ENCODE results near the gene DHX8. TPM values are rescaled to one million over a fixed set of nuclear protein-coding genes. Genes with fewer than 3 reads are reported as not detected.

DHX8 gene
- total and polyA plus RNA-seq, 4 donors = 10.9 to 21.3 (median 19.4) TPM

DNA sequence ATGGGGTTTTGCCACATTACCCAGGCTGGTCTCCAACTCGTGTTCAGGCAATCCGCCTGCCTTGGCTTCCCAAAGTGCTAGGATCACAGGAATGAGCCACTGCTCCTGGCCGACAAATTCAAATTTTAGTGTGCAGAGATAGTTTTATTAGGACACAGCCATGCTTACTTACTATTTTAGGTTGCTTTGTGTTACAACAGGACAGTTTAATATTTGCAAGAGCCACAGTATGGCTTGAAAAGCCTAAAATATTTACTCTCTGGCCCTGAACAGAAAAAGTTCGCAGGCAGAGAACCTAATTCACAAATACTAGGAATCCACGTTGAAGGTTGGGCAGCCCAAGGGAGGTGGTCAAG, 75.0 kb downstream of the DHX8 start:
- H3K27ac ChIP-seq (ENCODE audit: low read depth in 1 of 2, low read length in 2 of 2) = no peak overlapping the region
- TF ChIP-seq, protein P1, sequence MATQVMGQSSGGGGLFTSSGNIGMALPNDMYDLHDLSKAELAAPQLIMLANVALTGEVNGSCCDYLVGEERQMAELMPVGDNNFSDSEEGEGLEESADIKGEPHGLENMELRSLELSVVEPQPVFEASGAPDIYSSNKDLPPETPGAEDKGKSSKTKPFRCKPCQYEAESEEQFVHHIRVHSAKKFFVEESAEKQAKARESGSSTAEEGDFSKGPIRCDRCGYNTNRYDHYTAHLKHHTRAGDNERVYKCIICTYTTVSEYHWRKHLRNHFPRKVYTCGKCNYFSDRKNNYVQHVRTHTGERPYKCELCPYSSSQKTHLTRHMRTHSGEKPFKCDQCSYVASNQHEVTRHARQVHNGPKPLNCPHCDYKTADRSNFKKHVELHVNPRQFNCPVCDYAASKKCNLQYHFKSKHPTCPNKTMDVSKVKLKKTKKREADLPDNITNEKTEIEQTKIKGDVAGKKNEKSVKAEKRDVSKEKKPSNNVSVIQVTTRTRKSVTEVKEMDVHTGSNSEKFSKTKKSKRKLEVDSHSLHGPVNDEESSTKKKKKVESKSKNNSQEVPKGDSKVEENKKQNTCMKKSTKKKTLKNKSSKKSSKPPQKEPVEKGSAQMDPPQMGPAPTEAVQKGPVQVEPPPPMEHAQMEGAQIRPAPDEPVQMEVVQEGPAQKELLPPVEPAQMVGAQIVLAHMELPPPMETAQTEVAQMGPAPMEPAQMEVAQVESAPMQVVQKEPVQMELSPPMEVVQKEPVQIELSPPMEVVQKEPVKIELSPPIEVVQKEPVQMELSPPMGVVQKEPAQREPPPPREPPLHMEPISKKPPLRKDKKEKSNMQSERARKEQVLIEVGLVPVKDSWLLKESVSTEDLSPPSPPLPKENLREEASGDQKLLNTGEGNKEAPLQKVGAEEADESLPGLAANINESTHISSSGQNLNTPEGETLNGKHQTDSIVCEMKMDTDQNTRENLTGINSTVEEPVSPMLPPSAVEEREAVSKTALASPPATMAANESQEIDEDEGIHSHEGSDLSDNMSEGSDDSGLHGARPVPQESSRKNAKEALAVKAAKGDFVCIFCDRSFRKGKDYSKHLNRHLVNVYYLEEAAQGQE (IDR thresholded peaks at IDR 0.05) = no peak
- TF ChIP-seq NR2F2 (IDR thresholded peaks at IDR 0.05) (no peak), EGR1 (IDR thresholded peaks at IDR 0.05; ENCODE audit: low read depth in 2 of 2) (no peak), TAF1 (conservative IDR thresholded peaks at IDR 0.05) (no peak), HNF4A (conservative IDR thresholded peaks at IDR 0.05) (no peak), RAD21 (IDR thresholded peaks at IDR 0.05) (no peak), FOXA2 (IDR thresholded peaks at IDR 0.05) (no peak), YY1 (IDR thresholded peaks at IDR 0.05) (no peak), RXRA (IDR thresholded peaks at IDR 0.05) (no peak), JUND (IDR thresholded peaks at IDR 0.05) (no peak), GABPA (IDR thresholded peaks at IDR 0.05 in 1 of 2, conservative IDR thresholded peaks at IDR 0.05 in 1 of 2) (no peak), SP1 (IDR thresholded peaks at IDR 0.05) (no peak), FOXA1 (IDR thresholded peaks at IDR 0.05) (no peak), HNF4G (IDR thresholded peaks at IDR 0.05) (no peak)
- TF ChIP-seq, protein P2, sequence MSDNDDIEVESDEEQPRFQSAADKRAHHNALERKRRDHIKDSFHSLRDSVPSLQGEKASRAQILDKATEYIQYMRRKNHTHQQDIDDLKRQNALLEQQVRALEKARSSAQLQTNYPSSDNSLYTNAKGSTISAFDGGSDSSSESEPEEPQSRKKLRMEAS (IDR thresholded peaks at IDR 0.05) = no peak
- TF ChIP-seq, protein P3, sequence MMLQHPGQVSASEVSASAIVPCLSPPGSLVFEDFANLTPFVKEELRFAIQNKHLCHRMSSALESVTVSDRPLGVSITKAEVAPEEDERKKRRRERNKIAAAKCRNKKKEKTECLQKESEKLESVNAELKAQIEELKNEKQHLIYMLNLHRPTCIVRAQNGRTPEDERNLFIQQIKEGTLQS (IDR thresholded peaks at IDR 0.05) = no peak
- TF ChIP-seq, protein P4, sequence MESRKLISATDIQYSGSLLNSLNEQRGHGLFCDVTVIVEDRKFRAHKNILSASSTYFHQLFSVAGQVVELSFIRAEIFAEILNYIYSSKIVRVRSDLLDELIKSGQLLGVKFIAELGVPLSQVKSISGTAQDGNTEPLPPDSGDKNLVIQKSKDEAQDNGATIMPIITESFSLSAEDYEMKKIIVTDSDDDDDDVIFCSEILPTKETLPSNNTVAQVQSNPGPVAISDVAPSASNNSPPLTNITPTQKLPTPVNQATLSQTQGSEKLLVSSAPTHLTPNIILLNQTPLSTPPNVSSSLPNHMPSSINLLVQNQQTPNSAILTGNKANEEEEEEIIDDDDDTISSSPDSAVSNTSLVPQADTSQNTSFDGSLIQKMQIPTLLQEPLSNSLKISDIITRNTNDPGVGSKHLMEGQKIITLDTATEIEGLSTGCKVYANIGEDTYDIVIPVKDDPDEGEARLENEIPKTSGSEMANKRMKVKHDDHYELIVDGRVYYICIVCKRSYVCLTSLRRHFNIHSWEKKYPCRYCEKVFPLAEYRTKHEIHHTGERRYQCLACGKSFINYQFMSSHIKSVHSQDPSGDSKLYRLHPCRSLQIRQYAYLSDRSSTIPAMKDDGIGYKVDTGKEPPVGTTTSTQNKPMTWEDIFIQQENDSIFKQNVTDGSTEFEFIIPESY (IDR thresholded peaks at IDR 0.05) = no peak
- TF ChIP-seq, protein P5, sequence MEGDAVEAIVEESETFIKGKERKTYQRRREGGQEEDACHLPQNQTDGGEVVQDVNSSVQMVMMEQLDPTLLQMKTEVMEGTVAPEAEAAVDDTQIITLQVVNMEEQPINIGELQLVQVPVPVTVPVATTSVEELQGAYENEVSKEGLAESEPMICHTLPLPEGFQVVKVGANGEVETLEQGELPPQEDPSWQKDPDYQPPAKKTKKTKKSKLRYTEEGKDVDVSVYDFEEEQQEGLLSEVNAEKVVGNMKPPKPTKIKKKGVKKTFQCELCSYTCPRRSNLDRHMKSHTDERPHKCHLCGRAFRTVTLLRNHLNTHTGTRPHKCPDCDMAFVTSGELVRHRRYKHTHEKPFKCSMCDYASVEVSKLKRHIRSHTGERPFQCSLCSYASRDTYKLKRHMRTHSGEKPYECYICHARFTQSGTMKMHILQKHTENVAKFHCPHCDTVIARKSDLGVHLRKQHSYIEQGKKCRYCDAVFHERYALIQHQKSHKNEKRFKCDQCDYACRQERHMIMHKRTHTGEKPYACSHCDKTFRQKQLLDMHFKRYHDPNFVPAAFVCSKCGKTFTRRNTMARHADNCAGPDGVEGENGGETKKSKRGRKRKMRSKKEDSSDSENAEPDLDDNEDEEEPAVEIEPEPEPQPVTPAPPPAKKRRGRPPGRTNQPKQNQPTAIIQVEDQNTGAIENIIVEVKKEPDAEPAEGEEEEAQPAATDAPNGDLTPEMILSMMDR (IDR thresholded peaks at IDR 0.05; ENCODE audit: low read depth, low read length, missing input control) = no peak
- H3K4me1 ChIP-seq (ENCODE audit: control insufficient read depth in 4 of 4, insufficient read depth in 4 of 4, low read length in 3 of 4) = no peaks in the 10 kb centered on the region
- peaks cover 0 to 2% (median under 1%) of the 10 kb centered on the region in 4 donors for H3K27me3 ChIP-seq (ENCODE audit: control insufficient read depth in 4 of 4, insufficient read depth in 4 of 4, low read length in 3 of 4)
- DNase-seq (ENCODE audit: low spot score) = no peak
- no peak overlapping the region for H3K9ac ChIP-seq (ENCODE audit: low read depth in 1 of 2, low read length in 2 of 2)
- H3K4me3 ChIP-seq (ENCODE audit: low read depth in 1 of 3, low read length in 3 of 3) = no peak overlapping the region
- 90% methylated on average over 5 of the region's 5 CpGs for WGBS
- H3K9me3 ChIP-seq (ENCODE audit: control insufficient read depth in 4 of 4, low read length in 3 of 4) = no peaks in the 10 kb centered on the region
- H3K36me3 ChIP-seq (ENCODE audit: control insufficient read depth in 4 of 4, insufficient read depth in 3 of 4, low read depth in 1 of 4, low read length in 3 of 4) = no peaks in the 10 kb centered on the region
